H1 (cell line): Measurements from ENCODE around the gene BSG. TPM values are rescaled to one million over a fixed set of nuclear protein-coding genes. Genes with fewer than 3 reads are reported as not detected.

Experiments used
- CTCF ChIA-PET: fragments of 300-600 bp; sonication (Branson Sonifier 250); formaldehyde crosslinking; loops from one replicate; lab custom pipeline; 2021; ENCODE audit not compliant: partially characterized antibody; lab: Charles Lee
- POLR2A ChIA-PET: fragments of 300-600 bp; sonication (Branson Sonifier 250); formaldehyde crosslinking; loops from one replicate; lab custom pipeline; 2021; ENCODE audit warnings: inconsistent platforms; ENCODE audit not compliant: partially characterized antibody; lab: Charles Lee
- DNase-seq, 2 experiments: peaks; one replicate each; pipeline versions ENCODE4 v3.0.0 to v3.0.0-alpha.2; 2010 to 2022; ENCODE audit warnings: low spot score in 2 of 2, low read depth in 1 of 2, mixed read lengths in 1 of 2
- FAIRE-seq: peaks from 2 replicates; lab custom pipeline; 2011; peaks lifted over from hg19 to GRCh38; lab: Jason Lieb, UNC
- H2AFZ ChIP-seq: 2 replicates; pipeline ENCODE4 v1.8.1; 2012; ENCODE audit warnings: low read length, inconsistent platforms
- H2AK5ac ChIP-seq: 2 replicates; pipeline ENCODE4 v1.6.1; 2013; ENCODE audit warnings: low read depth, low read length
- H2BK120ac ChIP-seq: replicated peaks from 2 replicates; pipeline ENCODE3; 2013; ENCODE audit warnings: low read depth, low read length, inconsistent platforms
- H2BK12ac ChIP-seq: 2 replicates; pipeline ENCODE4 v1.6.1; 2013; ENCODE audit warnings: low read depth, low read length
- H2BK15ac ChIP-seq: 2 replicates; pipeline ENCODE4 v1.6.1; 2013; ENCODE audit warnings: low read length
- H2BK20ac ChIP-seq: 2 replicates; pipeline ENCODE4 v1.6.1; 2013; ENCODE audit warnings: low read length
- H2BK5ac ChIP-seq: 2 replicates; pipeline ENCODE4 v1.6.1; 2013; ENCODE audit warnings: low read depth, low read length
- H3K14ac ChIP-seq: 2 replicates; pipeline ENCODE4 v1.6.1; 2013; ENCODE audit warnings: inconsistent platforms; ENCODE audit not compliant: insufficient read length
- H3K18ac ChIP-seq: 2 replicates; pipeline ENCODE4 v1.6.1; 2013; ENCODE audit warnings: low read length; ENCODE audit errors: extremely low read depth
- H3K23ac ChIP-seq: 2 replicates; pipeline ENCODE4 v1.6.1; 2013; ENCODE audit warnings: inconsistent platforms; ENCODE audit not compliant: insufficient read length
- H3K23me2 ChIP-seq: 2 replicates; pipeline ENCODE4 v1.6.1; 2013; ENCODE audit warnings: low read depth, low read length
- H3K27ac ChIP-seq: 2 replicates; pipeline ENCODE4 v1.6.1; 2011; ENCODE audit warnings: low read depth, low read length, inconsistent platforms
- H3K27me3 ChIP-seq, 4 experiments: replicated peaks in 1 of 4; 1 replicate in 1 of 4; 2 replicates in 3 of 4; pipeline versions ENCODE4 v1.6.1 to v1.8.1; 2011 to 2013; ENCODE audit warnings: low read length in 3 of 4, mild to moderate bottlenecking in 3 of 4, inconsistent platforms in 2 of 4, mixed read lengths in 2 of 4, moderate library complexity in 1 of 4; ENCODE audit not compliant: control insufficient read depth in 3 of 4, insufficient read depth in 3 of 4; ENCODE audit errors: extremely low read depth in 1 of 4
- H3K36me3 ChIP-seq, 4 experiments: 2 replicates each; pipeline versions ENCODE4 v1.6.1 to v1.8.1; 2011 to 2013; ENCODE audit warnings: mild to moderate bottlenecking in 4 of 4, low read length in 3 of 4, moderate library complexity in 2 of 4, control low read depth in 1 of 4, inconsistent platforms in 1 of 4; ENCODE audit not compliant: insufficient read depth in 4 of 4, control insufficient read depth in 2 of 4
- H3K4ac ChIP-seq: replicated peaks from 2 replicates; pipeline ENCODE3; 2013; ENCODE audit warnings: low read length, low read depth, mixed read lengths, inconsistent platforms; ENCODE audit not compliant: insufficient read length
- H3K4me1 ChIP-seq, 4 experiments: replicated peaks in 1 of 4; 1 replicate in 1 of 4; 2 replicates in 3 of 4; pipeline versions ENCODE4 v1.6.1 to v1.8.1; 2011 to 2013; ENCODE audit warnings: low read length in 3 of 4, inconsistent platforms in 2 of 4, mixed read lengths in 1 of 4; ENCODE audit not compliant: insufficient read depth in 4 of 4, control insufficient read depth in 3 of 4
- H3K4me2 ChIP-seq, 2 experiments: 2 replicates each; pipeline versions ENCODE4 v1.6.1 to v1.8.1; 2011 to 2013; ENCODE audit warnings: low read depth in 2 of 2, low read length in 2 of 2, control low read depth in 1 of 2, inconsistent platforms in 1 of 2, mild to moderate bottlenecking in 1 of 2; ENCODE audit not compliant: insufficient read depth in 1 of 2
- H3K4me3 ChIP-seq, 4 experiments: fragments of 200-600, 300-600 bp in 1 of 4; sonication (generic), shearing (Covaris generic), sonication (Bioruptor Twin) in 1 of 4; 2 replicates each; pipeline versions ENCODE4 v1.5.1 to v1.8.1; 2011 to 2016; ENCODE audit warnings: low read length in 4 of 4, low read depth in 3 of 4, control low read depth in 2 of 4, inconsistent platforms in 2 of 4, mild to moderate bottlenecking in 2 of 4, mixed read lengths in 1 of 4, moderate library complexity in 1 of 4; ENCODE audit not compliant: insufficient read depth in 2 of 4; ENCODE audit errors: extremely low read depth in 1 of 4
- H3K56ac ChIP-seq: replicated peaks from 2 replicates; pipeline ENCODE3; 2013; ENCODE audit warnings: low read depth, mild to moderate bottlenecking, mixed read lengths, low read length, inconsistent platforms; ENCODE audit not compliant: insufficient read length
- H3K79me1 ChIP-seq: 2 replicates; pipeline ENCODE4 v1.6.1; 2013; ENCODE audit warnings: low read depth, low read length, control low read depth
- H3K79me2 ChIP-seq, 2 experiments: 2 replicates each; pipeline versions ENCODE4 v1.6.1 to v1.8.1; 2012 to 2013; ENCODE audit warnings: low read length in 2 of 2, mild to moderate bottlenecking in 2 of 2, inconsistent platforms in 1 of 2; ENCODE audit not compliant: insufficient read depth in 2 of 2, control insufficient read depth in 1 of 2
- H3K9ac ChIP-seq, 4 experiments: replicated peaks in 1 of 4; 1 replicate in 1 of 4; 2 replicates in 3 of 4; pipeline versions ENCODE4 v1.6.1 to v1.8.1; 2011 to 2013; ENCODE audit warnings: low read depth in 3 of 4, low read length in 3 of 4, control low read depth in 2 of 4, mild to moderate bottlenecking in 2 of 4, moderate library complexity in 2 of 4, inconsistent platforms in 1 of 4; ENCODE audit errors: extremely low read depth in 1 of 4
- H3K9me3 ChIP-seq, 2 experiments: 2 replicates each; pipeline versions ENCODE4 v1.6.1 to v1.8.1; 2012 to 2013; ENCODE audit warnings: mild to moderate bottlenecking in 2 of 2, moderate library complexity in 2 of 2, control low read depth in 1 of 2, inconsistent platforms in 1 of 2, low read depth in 1 of 2, low read length in 1 of 2, mixed read lengths in 1 of 2; ENCODE audit not compliant: insufficient read depth in 2 of 2
- H4K20me1 ChIP-seq, 2 experiments: replicated peaks in 1 of 2; 2 replicates each; pipeline versions ENCODE3 to v1.8.1; 2011 to 2013; ENCODE audit warnings: inconsistent platforms in 2 of 2, low read length in 2 of 2, mild to moderate bottlenecking in 1 of 2; ENCODE audit not compliant: insufficient read depth in 2 of 2, control insufficient read depth in 1 of 2
- H4K5ac ChIP-seq: 2 replicates; pipeline ENCODE4 v1.6.1; 2013; ENCODE audit warnings: low read length, low read depth, mixed read lengths, inconsistent platforms; ENCODE audit not compliant: insufficient read length
- H4K8ac ChIP-seq: 2 replicates; pipeline ENCODE4 v1.8.0; 2013; ENCODE audit warnings: mild to moderate bottlenecking, moderate library complexity, low read length, inconsistent platforms; ENCODE audit not compliant: insufficient read depth; ENCODE audit errors: extremely low read depth
- H4K91ac ChIP-seq: replicated peaks from 2 replicates; pipeline ENCODE3; 2013; ENCODE audit warnings: low read length, mixed read lengths, inconsistent platforms; ENCODE audit not compliant: insufficient read length
- HDAC2 ChIP-seq, 2 experiments: fragments of 300-600 bp in 1 of 2; sonication (generic) in 1 of 2; IDR thresholded peaks; 2 replicates each; pipeline ENCODE4 v1.6.1; 2011 to 2012; ENCODE audit warnings: low read depth in 2 of 2, low read length in 2 of 2, mild to moderate bottlenecking in 2 of 2, moderate library complexity in 2 of 2, borderline replicate concordance in 1 of 2, inconsistent platforms in 1 of 2
- MAX ChIP-seq: IDR thresholded peaks from 2 replicates; pipeline ENCODE4 v1.6.1; 2012; ENCODE audit warnings: inconsistent platforms
- SUZ12 ChIP-seq: fragments of 200-600 bp; sonication (generic); IDR thresholded peaks from 2 replicates; pipeline ENCODE4 v1.6.1; 2012; ENCODE audit warnings: mild to moderate bottlenecking, inconsistent platforms, low read length, moderate library complexity, mixed read lengths
- WGBS, 2 experiments: shearing (Covaris generic) in 1 of 2; methylation state at CpG; one replicate each; pipeline versions ENCODE4 v1.1.6 to v1.1.7; 2013 to 2015; ENCODE audit warnings: low lambda C conversion rate in 2 of 2, mixed read lengths in 2 of 2, inconsistent platforms in 1 of 2, low coverage in 1 of 2, missing lambda C conversion rate in 1 of 2; ENCODE audit not compliant: insufficient replicate concordance in 2 of 2, insufficient coverage in 1 of 2, insufficient read length in 1 of 2; ENCODE audit errors: extremely low coverage in 1 of 2, missing lambda C conversion rate in 1 of 2; 5-methylcytosine and 5-hydroxymethylcytosine counted together
- polyA plus RNA-seq, 7 experiments: library from polyadenylated mRNA; depleted of rRNA in 3 of 7; stranded (reverse) in 5 of 7; unstranded in 2 of 7; fragments of >200 nt in 5 of 7; fragments of 200-250 nt in 2 of 7; gene quantifications; 1 replicate in 5 of 7; 2 replicates in 1 of 7; 4 replicates in 1 of 7; pipeline versions ENCODE4 v1.2.1 to v1.2.3, GENCODE V29; 2011 to 2013; ENCODE audit warnings: missing spikeins in 2 of 7, mixed read lengths in 2 of 7
- total RNA-seq: library from RNA; stranded (reverse); fragmentation: NEBNext Ultra II Directional; extraction: Animal tissue kit (Norgen Biotek cat#: 25700); gene quantifications from 2 replicates; pipeline ENCODE4 v1.2.1, GENCODE V29; 2021

BSG gene
- total and polyA plus RNA-seq, 2 of the 8 experiments (the other 6 are each of a cell fraction or from before 2014, with no cell fraction given) = 726 to 1,055 TPM

- H4K91ac ChIP-seq = no peak overlapping the region
- no peak for DNase-seq
- CTCF ChIA-PET = interaction anchor here (0.5 to 2.5 kb wide), 4 partner anchors 9 to 108 kb away, joined by 3 to 13 read pairs (median 4); no protein-coding TSS in a partner anchor
- H4K8ac ChIP-seq = no peak overlapping the region
- no peaks in the 10 kb centered on the region for H4K20me1 ChIP-seq
- TF ChIP-seq HDAC2 (IDR thresholded peaks at IDR 0.05; ENCODE audit: borderline replicate concordance in 1 of 2, low read depth in 2 of 2, low read length in 2 of 2) = no peak
- TF ChIP-seq MAX = no peak
- TF ChIP-seq SUZ12 = no peak
- H3K4me2 ChIP-seq = no peak overlapping the region
- H3K9ac ChIP-seq = no peak overlapping the region
- H3K4ac ChIP-seq = no peak overlapping the region
- H3K79me1 ChIP-seq = no peaks in the 10 kb centered on the region
- no peak overlapping the region for H3K14ac ChIP-seq
- H3K23me2 ChIP-seq = 0 out of 2 replicates have a peak, but pooled peaks cover 2% of the 10 kb centered on the region
- no peak for FAIRE-seq
- no peak overlapping the region for H3K56ac ChIP-seq
- no peak overlapping the region for H2BK20ac ChIP-seq
- H2AFZ ChIP-seq = no peak overlapping the region
- H3K23ac ChIP-seq = no peak overlapping the region
- H3K27ac ChIP-seq = no peak overlapping the region
- H3K79me2 ChIP-seq = no peaks in the 10 kb centered on the region
- H3K9me3 ChIP-seq = peaks cover 10 to 21% of the 10 kb centered on the region in 2 experiments; a peak in 2 of 4 replicates
- H2BK12ac ChIP-seq = no peak overlapping the region
- no peak overlapping the region for H4K5ac ChIP-seq
- H3K4me3 ChIP-seq = no peak overlapping the region
- no peak overlapping the region for H3K18ac ChIP-seq
- peaks cover 0 to 7% (median 0%) of the 10 kb centered on the region in 4 experiments; a peak in 1 of 8 replicates for H3K36me3 ChIP-seq
- no peak overlapping the region for H2BK120ac ChIP-seq
- H2AK5ac ChIP-seq = no peak overlapping the region
- no peak overlapping the region for H2BK5ac ChIP-seq
- POLR2A ChIA-PET = interaction anchor here (0.7 to 3.1 kb wide), 6 partner anchors 9 to 257 kb away, joined by 3 to 10 read pairs (median 4); no protein-coding TSS in a partner anchor
- no peak overlapping the region for H2BK15ac ChIP-seq
- 82% methylated on average over 12 of the region's 29 CpGs; no CpG with 5 or more reads in 1 of the 2 experiments for WGBS, 2 experiments
- peaks cover 0 to 5% (median 0%) of the 10 kb centered on the region in 4 experiments; a peak in 1 of 7 replicates for H3K27me3 ChIP-seq
- peaks cover 0 to 3% (median 0%) of the 10 kb centered on the region in 4 experiments; a peak in 2 of 7 replicates for H3K4me1 ChIP-seq
These were observed 48.2 kb upstream of the BSG start for GRCh38 chr19:524062-524674.
